ENCODE data around the gene VKORC1L1.
"Not testable (repeated sequence)": the region's sequence is repeated elsewhere in the genome, so short reads cannot be mapped to it uniquely, and the experiment has no call there.

GRCh38 chr7:65897289-65897688 is 24.4 kb downstream of the VKORC1L1 start:
- TF ChIP-seq, protein P1, sequence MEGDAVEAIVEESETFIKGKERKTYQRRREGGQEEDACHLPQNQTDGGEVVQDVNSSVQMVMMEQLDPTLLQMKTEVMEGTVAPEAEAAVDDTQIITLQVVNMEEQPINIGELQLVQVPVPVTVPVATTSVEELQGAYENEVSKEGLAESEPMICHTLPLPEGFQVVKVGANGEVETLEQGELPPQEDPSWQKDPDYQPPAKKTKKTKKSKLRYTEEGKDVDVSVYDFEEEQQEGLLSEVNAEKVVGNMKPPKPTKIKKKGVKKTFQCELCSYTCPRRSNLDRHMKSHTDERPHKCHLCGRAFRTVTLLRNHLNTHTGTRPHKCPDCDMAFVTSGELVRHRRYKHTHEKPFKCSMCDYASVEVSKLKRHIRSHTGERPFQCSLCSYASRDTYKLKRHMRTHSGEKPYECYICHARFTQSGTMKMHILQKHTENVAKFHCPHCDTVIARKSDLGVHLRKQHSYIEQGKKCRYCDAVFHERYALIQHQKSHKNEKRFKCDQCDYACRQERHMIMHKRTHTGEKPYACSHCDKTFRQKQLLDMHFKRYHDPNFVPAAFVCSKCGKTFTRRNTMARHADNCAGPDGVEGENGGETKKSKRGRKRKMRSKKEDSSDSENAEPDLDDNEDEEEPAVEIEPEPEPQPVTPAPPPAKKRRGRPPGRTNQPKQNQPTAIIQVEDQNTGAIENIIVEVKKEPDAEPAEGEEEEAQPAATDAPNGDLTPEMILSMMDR (IDR thresholded peaks at IDR 0.05): not testable (repeated sequence)
- not testable (repeated sequence) for TF ChIP-seq POLR2A (IDR thresholded peaks at IDR 0.05)

All from vagina (tissue), 2 donors.